Ramos (cell line): ENCODE results near the gene KAT6B.

Experiments
- in situ Hi-C: fragments of 300-500 bp; cut with MboI; formaldehyde crosslinking; loops from one replicate; pipeline ENCODE4 v1.14.3; 2022; ENCODE audit warnings: low sequenced_read_pairs; ENCODE audit not compliant: unreplicated experiment

The KAT6B gene

DNA sequence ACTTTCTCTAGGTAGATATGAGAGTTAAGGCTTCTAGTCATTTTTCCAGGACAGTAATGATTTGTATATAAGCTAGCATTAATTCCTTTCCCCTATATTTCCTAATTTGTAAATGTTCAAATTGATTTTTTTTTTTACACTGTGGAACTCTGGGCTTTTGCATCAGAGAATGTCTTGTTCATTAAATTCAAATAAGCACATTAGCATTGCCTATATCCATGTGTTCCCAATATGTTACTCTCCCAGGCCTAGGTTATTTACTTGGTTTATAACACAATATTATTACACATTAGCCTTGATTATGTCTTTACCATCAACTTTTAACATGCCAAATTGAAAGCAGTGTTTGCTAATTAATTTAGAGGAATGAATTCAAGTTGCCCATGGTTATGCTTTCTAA is 201.6 kb downstream of the KAT6B start:
- in situ Hi-C loops, result loop anchor here (10.0 kb wide), 1 partner anchor 763 kb away; no protein-coding TSS in a partner anchor

GRCh38 chr10:75028748-75029147 is 202.3 kb downstream of the KAT6B start:
- in situ Hi-C loops, result loop anchor here (10.0 kb wide), 1 partner anchor 764 kb away; no protein-coding TSS in a partner anchor

DNA sequence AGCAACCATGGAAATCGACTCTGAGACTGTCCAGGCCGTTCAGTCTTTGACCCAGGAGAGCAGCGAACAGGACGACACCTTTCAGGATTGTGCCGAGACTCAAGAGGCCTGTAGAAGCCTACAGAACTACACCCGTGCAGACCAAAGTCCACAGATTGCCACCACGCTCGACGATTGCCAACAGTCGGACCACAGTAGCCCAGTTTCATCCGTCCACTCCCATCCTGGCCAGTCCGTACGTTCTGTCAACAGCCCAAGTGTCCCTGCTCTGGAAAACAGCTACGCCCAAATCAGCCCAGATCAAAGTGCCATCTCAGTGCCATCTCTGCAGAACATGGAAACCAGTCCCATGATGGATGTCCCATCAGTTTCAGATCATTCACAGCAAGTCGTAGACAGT is 203.0 kb downstream of the KAT6B start:
- in situ Hi-C loops, result loop anchor here (10.0 kb wide), 1 partner anchor 765 kb away; no protein-coding TSS in a partner anchor

GRCh38 chr10:75029857-75030256 is 203.5 kb downstream of the KAT6B start:
- in situ Hi-C loops, result loop anchor here (10.0 kb wide), 1 partner anchor 765 kb away; no protein-coding TSS in a partner anchor

GRCh38 chr10:75030371-75030770 is 204.0 kb downstream of the KAT6B start:
- in situ Hi-C loops, result no loop called here

DNA sequence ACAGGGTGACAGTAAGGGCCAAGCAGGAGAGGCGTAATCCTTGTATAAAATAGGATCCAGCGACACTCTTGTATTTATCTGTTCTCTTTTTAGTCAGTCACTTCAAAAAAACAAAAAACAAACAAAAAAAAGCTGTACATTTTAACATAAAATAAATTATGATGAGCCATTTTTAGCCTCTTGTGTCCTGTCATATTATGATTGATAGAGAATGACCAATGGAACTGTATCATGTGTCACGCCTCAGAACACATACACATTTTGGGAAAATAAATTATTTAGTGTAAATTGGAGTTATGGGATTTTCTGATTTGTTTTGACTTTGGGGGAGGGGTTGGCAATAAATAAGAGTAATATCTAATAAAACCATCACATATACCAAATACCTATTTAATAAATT is 205.7 kb downstream of the KAT6B start:
- in situ Hi-C loops, result no loop called here

GRCh38 chr10:75032813-75033212 is 206.4 kb downstream of the KAT6B start:
- in situ Hi-C loops, result no loop called here

DNA sequence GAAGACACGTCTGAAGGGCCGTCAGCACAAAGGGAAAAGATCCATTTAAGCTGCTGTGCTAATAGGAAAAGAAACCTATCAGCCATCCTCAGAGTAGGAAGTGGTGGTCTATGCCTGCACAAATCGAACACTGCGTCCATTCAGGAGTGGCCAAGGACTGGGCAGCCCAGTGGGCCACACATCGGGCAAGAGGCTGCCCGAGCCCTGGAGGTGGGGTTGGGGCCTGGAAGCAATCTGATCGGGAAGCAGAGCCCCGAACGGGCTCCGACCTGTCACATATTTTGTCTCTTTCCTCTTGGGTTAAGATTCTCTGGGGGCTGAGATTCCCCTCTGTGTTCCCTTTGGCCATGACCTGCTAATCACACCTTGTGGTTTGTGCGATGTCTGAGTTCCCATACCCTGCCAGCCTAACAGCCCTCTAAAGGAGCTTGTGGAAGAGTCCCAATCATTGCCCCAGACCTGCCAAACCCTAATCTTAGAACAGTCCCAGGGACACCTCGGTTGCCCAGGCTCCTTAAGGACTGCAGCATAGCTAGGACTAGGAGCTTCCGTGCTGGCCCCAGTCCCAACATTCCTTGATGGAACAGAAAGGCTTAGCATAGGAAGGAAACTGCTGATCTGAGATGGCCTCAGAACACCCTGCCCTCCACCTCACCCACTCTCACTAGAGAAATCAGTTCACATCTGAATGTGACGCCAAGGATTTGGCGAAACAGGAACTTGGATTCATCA is 207.2 kb downstream of the KAT6B start:
- in situ Hi-C loops, result no loop called here

GRCh38 chr10:75034131-75034512 is 207.7 kb downstream of the KAT6B start:
- in situ Hi-C loops, result no loop called here

DNA sequence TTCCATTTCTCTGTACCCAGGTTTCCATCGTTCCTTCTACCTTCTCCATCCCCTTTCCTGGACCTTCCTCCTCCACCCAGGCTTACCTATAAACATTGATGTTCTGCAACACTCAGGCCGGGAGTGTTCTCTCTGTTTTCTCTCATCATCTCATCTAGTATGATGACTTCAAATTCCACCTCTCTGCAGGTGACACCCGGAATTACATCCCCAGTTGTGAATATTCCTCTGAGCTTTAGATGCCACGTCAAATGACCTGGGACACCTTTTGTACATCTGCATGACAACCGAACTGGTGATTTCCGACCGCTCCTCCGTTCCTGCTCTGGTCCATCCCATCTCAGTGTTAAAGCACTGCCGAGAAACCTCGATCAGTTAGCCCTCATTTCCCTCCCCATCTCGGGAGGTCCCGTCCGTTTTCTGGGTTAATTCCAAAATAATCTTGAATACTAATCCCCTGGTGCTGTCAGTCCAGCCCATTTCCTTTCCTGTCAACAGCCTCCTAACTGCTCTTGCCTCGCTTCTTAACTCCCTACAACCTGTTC is 208.4 kb downstream of the KAT6B start:
- in situ Hi-C loops, result no loop called here

DNA sequence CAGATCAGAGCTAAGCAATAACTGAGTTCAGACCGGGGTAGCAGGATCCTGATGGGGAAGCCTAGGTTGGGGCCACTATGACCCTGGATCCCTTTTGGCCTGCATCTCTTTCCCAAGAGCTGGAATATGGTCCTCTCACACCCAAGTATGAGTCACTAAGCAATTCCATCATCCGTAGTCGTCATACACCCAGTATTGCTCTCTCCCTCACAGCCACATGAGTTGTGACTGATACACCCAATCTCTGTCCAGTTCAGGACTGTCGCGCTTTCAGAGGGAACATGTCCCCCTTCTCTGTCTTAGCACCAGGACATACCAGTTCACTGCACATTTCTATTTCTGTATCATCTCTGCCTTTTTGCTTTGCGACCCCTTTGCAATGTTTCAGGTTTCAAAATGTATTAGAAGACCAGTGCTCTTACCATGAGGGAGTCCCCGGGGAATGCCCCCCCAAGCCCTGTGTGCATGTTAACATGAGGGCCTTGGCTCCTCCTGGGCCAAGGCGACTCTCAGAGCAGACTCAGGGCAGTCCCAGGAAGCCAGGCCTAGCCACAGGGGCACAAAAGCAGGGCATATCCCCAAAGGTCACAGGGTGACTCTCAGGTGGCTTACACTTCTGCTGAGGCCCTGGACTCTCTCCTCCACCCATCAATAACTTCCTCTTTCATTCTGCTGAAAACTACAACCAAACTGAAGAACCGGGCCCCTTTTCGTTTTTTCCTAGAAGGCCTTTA is 209.7 kb downstream of the KAT6B start:
- in situ Hi-C loops, result no loop called here

DNA sequence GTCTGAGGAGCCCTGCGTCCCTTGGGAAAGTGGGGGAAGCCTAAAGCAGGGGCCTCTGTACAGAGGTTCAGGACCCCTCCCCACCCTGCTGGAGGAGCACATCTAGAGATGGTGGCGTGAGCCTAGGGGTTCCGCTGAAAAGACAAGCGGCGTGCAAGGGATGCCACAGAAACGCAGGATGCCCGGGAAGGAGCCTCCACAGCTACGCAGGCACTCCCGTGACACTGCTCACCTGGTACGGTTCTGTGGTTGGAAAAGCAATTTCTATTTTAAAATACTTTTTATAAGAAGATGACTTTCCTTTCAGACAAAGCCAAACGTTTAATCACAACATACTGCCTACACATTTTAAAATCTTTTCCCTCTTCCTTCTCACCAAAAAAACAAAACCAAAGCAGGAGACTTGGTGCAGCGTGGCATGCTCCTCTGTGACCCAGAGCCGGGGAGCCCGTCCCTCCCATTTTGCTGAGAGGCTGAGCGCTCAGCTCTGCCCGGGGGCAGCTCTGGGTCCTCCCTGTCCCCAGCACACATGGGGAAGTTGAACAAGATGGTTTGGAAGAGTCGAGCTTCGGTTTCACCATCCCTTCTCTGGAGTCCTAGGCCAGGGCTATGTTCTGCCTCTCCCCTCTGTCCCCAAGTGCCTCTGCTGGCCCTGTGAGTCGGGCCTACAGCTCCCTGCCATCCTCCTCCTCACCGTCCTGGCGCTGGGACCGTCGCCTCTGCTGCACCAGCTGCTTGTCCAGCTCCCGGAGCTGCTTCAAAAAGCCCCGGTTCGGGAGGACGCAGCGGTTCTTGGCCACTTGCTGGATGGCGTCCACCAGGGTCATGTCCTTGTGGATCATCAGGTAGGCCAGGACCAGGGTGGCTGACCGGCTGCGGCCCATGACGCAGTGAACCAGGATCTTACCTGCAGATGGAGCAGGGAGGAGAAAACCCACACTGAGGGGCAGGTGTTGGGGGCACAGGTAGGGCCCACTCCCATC is 211.1 kb downstream of the KAT6B start:
- in situ Hi-C loops, result no loop called here

DNA sequence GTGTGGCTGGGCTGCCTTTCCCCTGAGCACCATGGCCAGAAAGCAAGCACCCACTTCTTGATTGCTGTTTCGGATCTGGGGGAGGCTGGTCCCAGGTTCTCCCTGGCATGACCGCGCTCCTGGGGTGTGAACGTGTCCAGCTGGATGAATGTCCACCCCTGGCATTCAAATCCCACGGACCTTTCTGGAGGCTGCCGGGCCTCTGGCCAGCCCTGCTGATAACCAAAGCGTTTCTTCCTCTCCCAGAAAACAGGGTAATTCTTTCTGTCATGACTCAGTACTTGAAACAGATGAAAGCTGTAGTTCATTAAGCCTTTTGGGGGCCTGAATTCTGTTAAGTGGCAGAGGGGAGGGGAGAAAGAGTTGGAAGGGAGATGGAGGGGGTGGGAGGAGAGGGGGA is 211.9 kb downstream of the KAT6B start:
- in situ Hi-C loops, result no loop called here

DNA sequence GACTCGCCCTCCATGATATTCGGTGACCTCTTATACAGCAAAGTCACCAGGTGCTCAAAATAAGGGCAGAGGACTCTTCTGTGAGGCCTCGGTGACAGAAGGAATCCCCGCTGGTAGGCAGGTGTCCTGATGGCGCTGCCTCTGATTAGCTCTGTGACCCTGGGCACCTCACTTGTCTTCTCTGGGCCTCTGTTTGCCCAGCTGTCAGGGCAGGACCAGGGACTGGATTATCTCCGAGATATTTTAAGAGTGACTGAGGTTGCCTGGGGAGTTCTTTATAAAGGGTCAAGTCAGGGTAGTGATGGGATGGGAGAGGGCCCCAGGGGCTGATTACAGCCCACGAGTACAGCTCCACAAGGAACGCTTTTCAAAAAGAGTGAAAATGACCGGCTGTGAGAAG is 214.2 kb downstream of the KAT6B start:
- in situ Hi-C loops, result no loop called here

GRCh38 chr10:75042292-75042974 is 216.0 kb downstream of the KAT6B start:
- in situ Hi-C loops, result no loop called here

DNA sequence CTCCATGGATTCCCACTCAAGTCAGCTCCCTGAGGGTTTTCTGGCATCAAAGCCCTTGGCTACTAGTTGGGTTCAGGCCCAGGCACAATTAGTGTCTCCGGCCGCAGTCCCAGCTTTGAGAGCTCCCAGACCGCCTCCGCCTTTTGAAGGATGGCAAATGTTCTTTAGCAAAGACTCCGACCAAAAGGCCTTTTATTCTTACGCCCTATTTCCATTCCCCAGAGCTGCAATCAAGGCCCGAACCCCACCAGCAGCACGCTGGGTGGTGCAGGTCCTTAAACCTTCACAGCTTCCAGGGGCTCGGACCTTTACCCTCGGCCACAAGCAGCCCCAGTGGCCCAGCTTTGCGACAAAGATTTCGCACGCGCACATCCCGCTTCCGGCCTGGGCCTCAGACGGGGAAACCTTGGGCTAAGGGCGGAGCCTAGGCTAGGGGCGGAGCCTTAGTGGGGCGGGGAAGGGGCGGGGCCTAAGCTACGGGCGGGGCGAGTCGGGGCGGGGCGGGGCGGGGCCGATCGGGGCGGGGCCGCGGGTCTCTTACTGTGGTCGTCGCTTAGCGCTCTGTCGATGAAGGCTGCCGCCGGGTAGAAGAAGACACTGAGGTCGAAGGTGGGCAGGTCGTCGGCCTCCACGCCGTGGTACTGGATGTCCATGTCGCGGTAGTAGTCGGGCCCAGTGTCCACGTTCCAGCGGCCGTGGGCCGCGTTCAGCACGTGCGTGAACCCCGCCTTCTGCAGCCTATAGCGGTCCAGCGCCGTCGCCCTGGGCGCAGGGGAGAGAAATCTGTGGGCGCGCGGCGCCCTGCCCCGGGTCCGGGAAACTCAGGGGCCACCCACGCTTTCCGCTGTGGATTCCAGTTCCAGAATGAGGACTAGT is 217.1 kb downstream of the KAT6B start:
- in situ Hi-C loops, result no loop called here

GRCh38 chr10:75048669-75049098 is 222.3 kb downstream of the KAT6B start:
- in situ Hi-C loops, result no loop called here

DNA sequence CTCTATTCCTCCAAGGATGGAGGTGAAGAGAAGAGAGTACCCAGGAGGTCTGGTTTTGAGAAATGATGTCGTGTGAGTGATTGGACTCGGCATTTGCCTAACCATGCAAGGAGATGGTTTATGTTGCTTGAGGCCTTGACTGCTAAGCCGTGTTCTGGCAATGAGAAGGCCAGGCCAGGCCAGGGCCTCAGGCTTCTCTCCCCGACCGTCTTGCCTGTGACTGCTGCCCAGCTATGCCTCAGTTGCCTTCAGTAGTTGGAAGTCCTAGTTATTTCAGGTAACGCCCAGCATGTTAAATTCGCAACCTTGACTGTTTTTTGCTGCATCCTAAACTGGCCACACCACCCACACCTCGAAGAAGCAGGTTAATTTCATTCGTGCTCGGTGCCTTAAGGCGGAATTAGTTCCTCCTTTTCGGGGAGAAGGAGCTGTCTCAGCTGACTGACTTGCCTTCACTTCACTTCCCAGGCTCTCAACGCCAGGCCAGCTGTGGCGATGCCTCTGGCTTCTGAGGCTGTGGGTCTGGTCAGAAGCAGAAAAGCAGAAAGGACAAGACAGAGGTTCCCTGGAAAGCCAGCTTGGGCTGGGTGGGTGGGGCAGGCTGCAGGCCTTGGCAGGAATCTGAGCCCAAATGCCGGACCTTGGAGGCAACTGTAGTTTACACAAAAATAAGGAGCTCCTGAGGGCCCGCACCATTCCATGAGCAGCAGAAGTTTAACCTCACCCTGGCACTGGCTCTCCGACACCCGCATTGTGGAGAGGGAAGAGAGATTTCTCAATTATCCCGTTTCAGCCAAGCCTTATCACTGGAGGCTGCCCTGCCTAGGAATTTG is 223.1 kb downstream of the KAT6B start:
- in situ Hi-C loops, result no loop called here
